K562 treated with DMSO at 1 percent for 4 hours (cell line): ENCODE measurements around the gene TPM4. TPM values are rescaled to one million over a fixed set of nuclear protein-coding genes. Genes with fewer than 3 reads are reported as not detected.

Experiments
- total RNA-seq: library from RNA; unstranded; fragments of 300-600 nt; gene quantifications from 2 replicates; pipeline ENCODE4 v1.2.3, GENCODE V29; 2022; ENCODE audit not compliant: insufficient read depth

The TPM4 gene
- 135 and 144 TPM in 2 replicates for total RNA-seq

DNA sequence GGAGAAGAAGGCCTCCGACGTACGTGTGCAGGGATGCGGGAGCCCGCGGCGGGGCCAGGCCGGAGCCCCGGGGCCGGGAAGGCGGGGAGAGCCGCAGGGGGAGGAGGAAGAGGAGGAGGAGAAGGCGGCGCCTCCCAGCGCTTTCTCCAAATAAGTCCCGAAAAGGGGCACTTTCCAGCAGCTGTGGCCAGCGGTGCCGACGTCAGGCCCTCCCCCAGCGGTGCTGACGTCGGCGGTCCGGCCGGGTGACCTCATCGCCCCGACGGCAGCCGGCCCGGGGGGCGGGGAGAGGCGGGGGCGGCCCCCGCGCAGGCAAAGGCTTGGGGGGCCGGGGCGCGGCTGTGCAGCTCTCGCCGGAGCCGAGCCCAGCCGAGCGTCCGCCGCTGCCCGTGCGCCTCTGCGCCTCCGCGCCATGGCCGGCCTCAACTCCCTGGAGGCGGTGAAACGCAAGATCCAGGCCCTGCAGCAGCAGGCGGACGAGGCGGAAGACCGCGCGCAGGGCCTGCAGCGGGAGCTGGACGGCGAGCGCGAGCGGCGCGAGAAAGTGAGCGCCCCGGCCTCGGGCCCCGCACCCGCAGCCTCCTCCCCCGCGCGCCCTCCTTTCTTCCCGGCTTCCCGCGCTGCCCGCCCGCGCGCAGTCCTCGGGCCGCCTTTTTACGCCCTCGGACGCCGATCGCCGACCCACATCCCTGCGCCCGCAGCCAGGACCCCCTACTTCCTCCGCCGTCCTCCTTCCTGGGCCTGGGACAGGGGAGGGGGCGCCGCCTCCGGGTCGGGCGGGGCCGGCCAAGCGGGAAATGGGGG, at the start of gene TPM4:
Gene TPM4 (plus strand): TSS at position 342 of the 804 bp plus-strand sequence. CDS start 71 bp downstream, at position 413.

DNA sequence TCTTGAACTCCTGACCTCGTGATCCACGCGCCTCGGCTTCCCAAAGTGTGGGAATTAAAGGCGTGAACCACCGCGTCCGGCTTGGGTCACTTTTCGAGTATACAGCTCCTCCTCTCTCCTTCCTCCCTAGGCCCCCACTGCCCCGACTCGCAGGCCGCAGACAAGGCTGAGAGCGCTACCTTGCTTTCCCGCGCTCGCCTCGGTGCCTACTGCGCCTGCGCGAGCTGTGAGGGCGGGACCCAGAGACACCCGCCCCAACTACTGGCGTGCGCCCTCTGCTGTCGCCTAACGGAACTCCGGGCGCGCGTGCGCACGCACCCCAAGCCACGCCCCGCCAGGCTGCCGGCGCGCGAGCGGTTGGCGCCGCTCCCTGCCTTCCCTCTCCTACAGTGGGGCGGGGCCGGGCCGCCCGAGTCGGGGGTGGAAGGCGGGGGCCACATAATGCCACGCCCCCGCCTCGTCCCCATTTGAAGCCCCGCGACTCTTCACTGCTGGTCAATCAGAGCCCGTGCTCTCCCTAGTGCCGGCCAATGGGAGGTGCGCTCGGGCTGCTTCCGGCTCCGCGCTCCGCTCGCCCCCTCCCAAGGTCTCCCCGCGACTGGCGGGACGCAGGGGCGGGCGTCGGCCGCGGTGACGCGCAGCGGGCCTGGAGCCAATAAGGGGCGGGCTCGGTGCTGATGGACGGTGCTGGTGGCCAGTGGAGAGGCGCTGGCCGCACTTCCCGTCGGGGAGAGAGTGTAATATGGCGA, 35.0 kb downstream of the TPM4 start, which contains the start of gene RAB8A:
Gene RAB8A (plus strand): TSS at position 730 of the 749 bp plus-strand sequence. CDS start 13 bp downstream, at position 743.

DNA sequence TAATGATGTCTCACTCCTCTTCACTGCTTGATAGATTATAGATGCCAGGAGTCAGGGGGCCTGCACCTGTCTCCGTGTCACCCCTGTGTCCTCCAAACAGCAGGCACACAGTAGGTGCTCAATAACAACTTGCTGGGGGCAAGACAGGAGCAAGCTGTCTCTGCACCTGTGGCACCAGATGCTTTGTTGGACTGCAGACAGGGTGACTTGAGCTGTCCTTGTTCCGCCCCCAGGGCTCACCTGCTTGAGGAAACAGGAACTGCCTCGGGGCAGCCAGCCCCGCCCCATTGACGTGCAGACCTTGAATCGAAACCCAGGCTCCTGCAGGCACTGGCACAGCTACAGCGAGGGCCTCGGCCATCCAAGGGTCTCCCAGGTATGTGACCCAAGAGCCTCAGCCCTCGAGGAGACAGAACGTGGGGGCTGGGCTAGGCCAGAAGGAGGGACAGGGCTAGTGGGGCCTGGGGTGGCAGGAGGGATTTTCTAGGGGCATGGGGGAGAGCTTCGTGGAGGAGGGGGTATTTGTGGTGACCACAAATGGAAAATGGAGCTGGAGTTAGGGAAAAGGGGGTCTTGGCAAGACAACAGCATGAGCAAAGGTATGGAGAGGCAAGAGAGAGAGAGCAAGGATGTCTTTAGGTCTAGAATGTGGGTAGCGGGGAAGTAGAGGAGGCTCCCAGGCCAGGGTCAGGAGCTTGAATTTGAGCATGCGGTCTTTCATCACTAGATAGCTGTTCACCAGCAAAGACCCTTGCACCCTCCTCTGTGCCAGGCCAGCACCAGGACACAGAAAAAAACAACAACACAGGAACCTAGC, 67.3 kb downstream of the TPM4 start, which contains the start of gene HSH2D:
Gene HSH2D (plus strand): TSS at position 287 of the 817 bp plus-strand sequence. CDS start 5,066 bp downstream, outside the sequence.

Other genes starting within 250 kb of the TPM4 start
- gene CYP4F2, start 178.4 kb upstream of the TPM4 start, total RNA-seq, result 0.45 TPM in 1 of 2 replicates, not detected in the other
- not detected in 2 replicates for gene CYP4F11, start 142.0 kb upstream of the TPM4 start, total RNA-seq
- gene OR10H4, start 127.5 kb upstream of the TPM4 start, total RNA-seq, result not detected in 2 replicates
- gene RAB8A, start 35.4 kb downstream of the TPM4 start, total RNA-seq, result 20.6 and 28.4 TPM in 2 replicates
- gene HSH2D, start 67.2 kb downstream of the TPM4 start, total RNA-seq, result 1.0 TPM in 1 of 2 replicates, not detected in the other
- not detected in 2 replicates for gene CIB3, start 97.0 kb downstream of the TPM4 start, total RNA-seq
- 80.7 and 92.2 TPM in 2 replicates for gene FAM32A, start 108.9 kb downstream of the TPM4 start, total RNA-seq
- 72.0 and 76.6 TPM in 2 replicates for gene AP1M1, start 121.4 kb downstream of the TPM4 start, total RNA-seq
- 0.64 and 1.1 TPM in 2 replicates for gene KLF2, start 248.3 kb downstream of the TPM4 start, total RNA-seq